PC-9 (cell line): ENCODE measurements around the gene SEMA6D. TPM values are rescaled to one million over a fixed set of nuclear protein-coding genes. Genes with fewer than 3 reads are reported as not detected.

Experiments
- BruUV-seq: library from RNA; stranded (reverse); fragments of 400-500 nt; replicated peaks from 2 replicates; lab custom pipeline; 2021; lab: Mats Ljungman, UMichigan
- CTCF ChIA-PET: fragments of 300-600 bp; sonication (Branson Sonifier 250); formaldehyde crosslinking; loops from one replicate; lab custom pipeline; 2022; ENCODE audit warnings: antibody characterized with exemption; lab: Charles Lee
- POLR2A ChIA-PET: fragments of 300-600 bp; sonication (Branson Sonifier 250); formaldehyde crosslinking; loops from one replicate; lab custom pipeline; 2022; ENCODE audit warnings: antibody characterized with exemption; ENCODE audit not compliant: unreplicated experiment; lab: Charles Lee
- DNase-seq, 2 experiments: peaks; one replicate each; pipeline versions ENCODE4 v3.0.0 to v3.0.0-alpha.2; 2015 to 2022; ENCODE audit warnings: mixed read lengths in 1 of 2
- H2AFZ ChIP-seq: fragments of 200-600 bp; sonication (generic); 2 replicates; pipeline ENCODE4 v1.8.1; 2017; ENCODE audit warnings: antibody characterized with exemption
- H3F3A ChIP-seq: fragments of 200-600 bp; sonication (generic); 2 replicates; pipeline ENCODE4 v1.8.1; 2017; ENCODE audit warnings: antibody characterized with exemption, mild to moderate bottlenecking, low read depth; ENCODE audit not compliant: insufficient read depth
- H3K27ac ChIP-seq: fragments of 200-600 bp; sonication (generic); 2 replicates; pipeline ENCODE4 v1.6.1; 2016; ENCODE audit warnings: mixed run types
- H3K27me3 ChIP-seq: fragments of 200-600 bp; sonication (generic); 2 replicates; pipeline ENCODE4 v1.6.1; 2016; ENCODE audit warnings: low read depth, mixed run types; ENCODE audit not compliant: insufficient read depth
- H3K36me3 ChIP-seq: fragments of 200-600 bp; sonication (generic); 2 replicates; pipeline ENCODE4 v1.6.1; 2016; ENCODE audit warnings: low read depth, mixed run types
- H3K4me1 ChIP-seq: fragments of 200-600 bp; sonication (generic); replicated peaks from 2 replicates; pipeline ENCODE4 v1.6.1; 2016; ENCODE audit warnings: mixed run types; ENCODE audit not compliant: insufficient read depth
- H3K4me2 ChIP-seq: fragments of 200-600 bp; sonication (generic); 2 replicates; pipeline ENCODE4 v1.6.1; 2017; ENCODE audit warnings: mixed run types
- H3K4me3 ChIP-seq: fragments of 200-600 bp; sonication (generic); 2 replicates; pipeline ENCODE4 v1.6.1; 2016; ENCODE audit warnings: mixed run types
- H3K79me2 ChIP-seq: fragments of 200-600 bp; sonication (generic); 2 replicates; pipeline ENCODE4 v1.6.1; 2017; ENCODE audit warnings: low read depth, mixed run types
- H3K9me2 ChIP-seq: fragments of 200-600 bp; sonication (generic); 2 replicates; pipeline ENCODE4 v1.8.1; 2017; ENCODE audit warnings: mild to moderate bottlenecking; ENCODE audit not compliant: insufficient read depth
- H3K9me3 ChIP-seq: fragments of 200-600 bp; sonication (generic); 2 replicates; pipeline ENCODE4 v1.8.1; 2016; ENCODE audit warnings: low read depth; ENCODE audit not compliant: insufficient read depth
- H4K20me1 ChIP-seq: fragments of 200-600 bp; sonication (generic); 2 replicates; pipeline ENCODE4 v1.8.1; 2017; ENCODE audit not compliant: insufficient read depth
- EZH2 ChIP-seq: fragments of 200-600 bp; sonication (generic); IDR thresholded peaks from 2 replicates; pipeline ENCODE4 v1.8.0; 2017; ENCODE audit warnings: antibody characterized with exemption, low read depth
- intact Hi-C: fragments of 100-400 bp; cut with micrococcal nuclease; formaldehyde crosslinking; loops from one replicate; pipeline ENCODE4 v1.10.0; 2022; ENCODE audit not compliant: unreplicated experiment
- total RNA-seq: library from RNA; stranded (reverse); gene quantifications from 2 replicates; pipeline ENCODE4 v1.2.3, GENCODE V29; 2021
- TF ChIP-seq, protein P1 (sequence below): fragments of 200-600 bp; sonication (generic); conservative IDR thresholded peaks from 2 replicates; pipeline ENCODE4 v1.6.1; 2017; ENCODE audit warnings: mixed run types, antibody characterized with exemption, mild to moderate bottlenecking, moderate library complexity

The SEMA6D gene
- total RNA-seq, 1 experiment from 2014 or later, result not detected

DNA sequence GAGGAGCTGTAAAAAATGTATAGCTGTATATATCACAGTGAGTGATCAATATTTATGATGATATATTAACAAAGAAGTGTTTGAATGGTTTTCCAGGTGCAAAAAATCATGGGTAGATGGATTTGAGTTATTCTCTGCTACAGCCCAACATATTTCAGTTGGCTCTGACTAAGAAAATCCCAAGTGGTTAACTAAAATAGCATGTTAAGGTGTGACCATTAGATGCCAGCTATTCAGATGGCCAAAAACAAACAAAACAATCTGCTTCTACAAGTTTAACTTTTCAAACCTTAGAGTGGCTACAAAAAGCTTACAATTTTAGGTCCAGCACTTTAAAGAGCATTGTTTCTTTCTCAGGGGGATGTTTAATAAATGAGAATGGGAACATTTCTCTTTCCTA is 67.5 kb downstream of the SEMA6D start:
- CTCF ChIA-PET, result no interaction called here

DNA sequence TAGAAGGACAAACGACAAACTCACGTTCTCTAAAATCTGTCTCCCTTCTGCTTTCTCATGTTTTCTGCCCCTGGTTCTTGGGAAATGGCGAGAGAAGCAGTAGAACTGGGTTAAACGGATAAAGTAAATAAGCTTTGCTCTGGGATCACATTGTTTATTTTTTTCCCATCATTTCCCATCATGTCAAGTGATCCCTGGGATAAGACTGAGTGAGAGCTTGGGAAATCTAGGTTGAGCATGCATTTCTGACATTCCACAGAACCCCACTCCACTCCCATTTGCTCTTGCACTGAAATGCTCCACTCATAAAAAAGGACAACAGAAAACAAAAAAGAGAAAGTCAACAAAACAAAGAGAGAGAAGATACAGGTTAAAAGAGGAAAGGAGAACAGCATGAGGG is 69.1 kb downstream of the SEMA6D start:
- ChIA-PET POLR2A (no interaction called here), CTCF (no interaction called here)
- H3K36me3 ChIP-seq, result no peaks in the 10 kb centered on the region

More for the DNA sequence above, 67.5 kb downstream of the SEMA6D start:
- no peak for DNase-seq
- intact Hi-C loops, result no loop called here
- Histone ChIP-seq H3F3A (no peaks in the 10 kb centered on the region), H3K4me3 (no peak overlapping the region), H2AFZ (no peak overlapping the region), H3K27me3 (no peaks in the 10 kb centered on the region), H3K4me1 (no peaks in the 10 kb centered on the region), H3K36me3 (no peaks in the 10 kb centered on the region), H3K27ac (no peak overlapping the region), H3K9me3 (no peaks in the 10 kb centered on the region), H3K4me2 (no peak overlapping the region), H4K20me1 (no peaks in the 10 kb centered on the region), H3K9me2 (no peaks in the 10 kb centered on the region), H3K79me2 (no peaks in the 10 kb centered on the region)
- no TSS peak for BruUV-seq
- POLR2A ChIA-PET, result no interaction called here
- TF ChIP-seq, protein P1, sequence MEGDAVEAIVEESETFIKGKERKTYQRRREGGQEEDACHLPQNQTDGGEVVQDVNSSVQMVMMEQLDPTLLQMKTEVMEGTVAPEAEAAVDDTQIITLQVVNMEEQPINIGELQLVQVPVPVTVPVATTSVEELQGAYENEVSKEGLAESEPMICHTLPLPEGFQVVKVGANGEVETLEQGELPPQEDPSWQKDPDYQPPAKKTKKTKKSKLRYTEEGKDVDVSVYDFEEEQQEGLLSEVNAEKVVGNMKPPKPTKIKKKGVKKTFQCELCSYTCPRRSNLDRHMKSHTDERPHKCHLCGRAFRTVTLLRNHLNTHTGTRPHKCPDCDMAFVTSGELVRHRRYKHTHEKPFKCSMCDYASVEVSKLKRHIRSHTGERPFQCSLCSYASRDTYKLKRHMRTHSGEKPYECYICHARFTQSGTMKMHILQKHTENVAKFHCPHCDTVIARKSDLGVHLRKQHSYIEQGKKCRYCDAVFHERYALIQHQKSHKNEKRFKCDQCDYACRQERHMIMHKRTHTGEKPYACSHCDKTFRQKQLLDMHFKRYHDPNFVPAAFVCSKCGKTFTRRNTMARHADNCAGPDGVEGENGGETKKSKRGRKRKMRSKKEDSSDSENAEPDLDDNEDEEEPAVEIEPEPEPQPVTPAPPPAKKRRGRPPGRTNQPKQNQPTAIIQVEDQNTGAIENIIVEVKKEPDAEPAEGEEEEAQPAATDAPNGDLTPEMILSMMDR, result no peak
- no peak for TF ChIP-seq EZH2

DNA sequence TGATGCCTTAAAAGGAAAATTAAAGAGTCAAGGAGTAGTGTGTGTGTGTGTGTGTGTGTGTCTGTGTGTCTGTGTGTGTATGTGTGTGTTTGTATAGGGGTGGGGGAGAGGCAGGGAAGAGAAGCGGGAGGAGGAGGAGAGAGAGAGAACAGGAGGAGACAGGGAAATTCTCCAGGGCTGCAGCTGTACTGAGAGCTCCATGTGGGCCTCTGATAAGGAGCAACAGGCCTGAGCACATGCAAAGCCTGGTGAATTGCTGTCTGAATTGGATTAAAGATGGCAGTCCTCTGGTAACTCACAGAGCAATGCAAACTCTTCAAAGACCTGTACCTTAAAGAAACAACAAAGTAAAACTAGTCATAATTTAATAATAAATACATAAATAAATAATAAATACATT is 70.6 kb downstream of the SEMA6D start:
- Histone ChIP-seq H3F3A (no peaks in the 10 kb centered on the region), H3K36me3 (no peaks in the 10 kb centered on the region), H3K9me2 (no peaks in the 10 kb centered on the region), H4K20me1 (no peaks in the 10 kb centered on the region), H3K4me3 (no peak overlapping the region), H3K27me3 (no peaks in the 10 kb centered on the region), H3K9me3 (no peaks in the 10 kb centered on the region), H3K27ac (no peak overlapping the region), H3K4me1 (no peaks in the 10 kb centered on the region), H2AFZ (no peak overlapping the region), H3K4me2 (no peak overlapping the region), H3K79me2 (no peaks in the 10 kb centered on the region)
- intact Hi-C loops, result no loop called here
- BruUV-seq, result no TSS peak
- POLR2A ChIA-PET, result no interaction called here
- no peak for TF ChIP-seq EZH2
- TF ChIP-seq, protein P1, result no peak
- CTCF ChIA-PET, result no interaction called here
- DNase-seq, result no peak

More for the DNA sequence above, 69.1 kb downstream of the SEMA6D start:
- Histone ChIP-seq H3K9me2 (no peaks in the 10 kb centered on the region), H3K9me3 (no peaks in the 10 kb centered on the region), H3F3A (no peaks in the 10 kb centered on the region), H4K20me1 (no peaks in the 10 kb centered on the region), H2AFZ (no peak overlapping the region), H3K4me1 (no peaks in the 10 kb centered on the region), H3K27ac (no peak overlapping the region), H3K4me2 (no peak overlapping the region), H3K79me2 (no peaks in the 10 kb centered on the region), H3K27me3 (no peaks in the 10 kb centered on the region), H3K4me3 (no peak overlapping the region)
- TF ChIP-seq EZH2, result no peak
- TF ChIP-seq, protein P1, result no peak
- intact Hi-C loops, result no loop called here
- no TSS peak for BruUV-seq
- no peak for DNase-seq
